Cardiac fibroblast (primary cell): Measurements from ENCODE around the gene CAP1.

Experiments
- DNase-seq, 2 donors: peaks; one replicate each; pipeline versions ENCODE4 v3.0.0 to v3.0.0-alpha.2; 2010; ENCODE audit warnings: low read depth in 2 of 2
- H3K4me3 ChIP-seq, 2 donors: replicated peaks in 1 of 2; 1 replicate in 1 of 2; 2 replicates in 1 of 2; pipeline ENCODE4 v1.5.1; 2011; ENCODE audit warnings: low read depth in 2 of 2, low read length in 2 of 2, mild to moderate bottlenecking in 2 of 2, moderate library complexity in 1 of 2
- CTCF ChIP-seq: IDR thresholded peaks from one replicate; pipeline ENCODE4 v1.5.1; 2011; ENCODE audit warnings: low read depth, mild to moderate bottlenecking, low read length, inconsistent platforms

Gene CAP1

GRCh38 chr1:40020447-40021085 is 20.0 kb upstream of the CAP1 start:
- no peak for DNase-seq
- TF ChIP-seq CTCF: no peak
- no peak overlapping the region for H3K4me3 ChIP-seq

GRCh38 chr1:40023379-40023944 is 17.1 kb upstream of the CAP1 start:
- TF ChIP-seq CTCF: no peak
- no peak overlapping the region for H3K4me3 ChIP-seq
- DNase-seq: no peak

GRCh38 chr1:40024671-40025070 is 15.9 kb upstream of the CAP1 start:
- no peak for DNase-seq
- no peak for TF ChIP-seq CTCF
- H3K4me3 ChIP-seq: no peak overlapping the region

- TF ChIP-seq CTCF: no peak
- no peak for DNase-seq
- H3K4me3 ChIP-seq: no peak overlapping the region
Observed at GRCh38 chr1:40027647-40028046, 12.9 kb upstream of the CAP1 start.

- H3K4me3 ChIP-seq: no peak overlapping the region
- TF ChIP-seq CTCF: no peak
- no peak for DNase-seq
Observed at GRCh38 chr1:40029608-40030007, 10.9 kb upstream of the CAP1 start.

- no peak for TF ChIP-seq CTCF
- peak; percentile 68 to 69 for DNase-seq
- H3K4me3 ChIP-seq: no peak overlapping the region
Observed at GRCh38 chr1:40030528-40031135, 9.9 kb upstream of the CAP1 start.
